K562 (cell line): ENCODE data around the gene LARP4B. TPM values are rescaled to one million over a fixed set of nuclear protein-coding genes. Genes with fewer than 3 reads are reported as not detected.

Source experiments
- CBX3 ChIP-seq, 2 experiments: IDR thresholded peaks; 1 replicate in 1 of 2; 2 replicates in 1 of 2; pipeline ENCODE4 v1.6.1; 2012; ENCODE audit warnings: inconsistent platforms in 2 of 2, low read length in 2 of 2, borderline replicate concordance in 1 of 2, control low read depth in 1 of 2
- HMG20A ChIP-seq: fragments of 450-650 bp; formaldehyde crosslinking; conservative IDR thresholded peaks from 2 replicates; pipeline ENCODE4 v1.4.0; 2020; ENCODE audit warnings: mild to moderate bottlenecking, mixed read lengths
- NRF1 ChIP-seq, 2 experiments: fragments of 450-650 bp; IDR thresholded peaks in 1 of 2; conservative IDR thresholded peaks in 1 of 2; 2 replicates each; pipeline ENCODE4 v1.6.1; 2014; ENCODE audit warnings: mild to moderate bottlenecking in 2 of 2
- polyA plus RNA-seq, 8 experiments: library from polyadenylated mRNA; depleted of rRNA in 4 of 8; stranded (reverse) in 5 of 8; unstranded in 3 of 8; fragments of >200 nt; fragmentation: Nextera tagmentation in 2 of 8; fragmentation: Illumina TruSeq in 1 of 8; extraction: Ambion mirVana in 2 of 8; extraction: Trizol in 1 of 8; gene quantifications; 2 replicates each; pipeline versions ENCODE4 v1.2.1 to v1.2.3, GENCODE V29; 2011 to 2014; ENCODE audit warnings: inconsistent platforms in 1 of 8, missing spikeins in 1 of 8
- total RNA-seq, 7 experiments: library from RNA; depleted of rRNA in 6 of 7; stranded (reverse); fragments of >200 nt in 6 of 7; fragmentation: Illumina TruSeq in 2 of 7; extraction: Trizol in 2 of 7; gene quantifications; 2 replicates each; pipeline versions ENCODE4 v1.2.1 to v1.2.3, GENCODE V29; 2011 to 2021; ENCODE audit warnings: low replicate concordance in 1 of 7
- TF ChIP-seq, protein P1 (sequence below): fragments of 250-450 bp; sonication (Bioruptor Pico); IDR thresholded peaks from 2 replicates; pipeline ENCODE4 v1.4.0; 2020

LARP4B gene
- total and polyA plus RNA-seq, 9 of the 15 experiments (the other 6 are each of a cell fraction or from before 2014, with no cell fraction given), result 11.8 to 130 (median 42.6) TPM

DNA sequence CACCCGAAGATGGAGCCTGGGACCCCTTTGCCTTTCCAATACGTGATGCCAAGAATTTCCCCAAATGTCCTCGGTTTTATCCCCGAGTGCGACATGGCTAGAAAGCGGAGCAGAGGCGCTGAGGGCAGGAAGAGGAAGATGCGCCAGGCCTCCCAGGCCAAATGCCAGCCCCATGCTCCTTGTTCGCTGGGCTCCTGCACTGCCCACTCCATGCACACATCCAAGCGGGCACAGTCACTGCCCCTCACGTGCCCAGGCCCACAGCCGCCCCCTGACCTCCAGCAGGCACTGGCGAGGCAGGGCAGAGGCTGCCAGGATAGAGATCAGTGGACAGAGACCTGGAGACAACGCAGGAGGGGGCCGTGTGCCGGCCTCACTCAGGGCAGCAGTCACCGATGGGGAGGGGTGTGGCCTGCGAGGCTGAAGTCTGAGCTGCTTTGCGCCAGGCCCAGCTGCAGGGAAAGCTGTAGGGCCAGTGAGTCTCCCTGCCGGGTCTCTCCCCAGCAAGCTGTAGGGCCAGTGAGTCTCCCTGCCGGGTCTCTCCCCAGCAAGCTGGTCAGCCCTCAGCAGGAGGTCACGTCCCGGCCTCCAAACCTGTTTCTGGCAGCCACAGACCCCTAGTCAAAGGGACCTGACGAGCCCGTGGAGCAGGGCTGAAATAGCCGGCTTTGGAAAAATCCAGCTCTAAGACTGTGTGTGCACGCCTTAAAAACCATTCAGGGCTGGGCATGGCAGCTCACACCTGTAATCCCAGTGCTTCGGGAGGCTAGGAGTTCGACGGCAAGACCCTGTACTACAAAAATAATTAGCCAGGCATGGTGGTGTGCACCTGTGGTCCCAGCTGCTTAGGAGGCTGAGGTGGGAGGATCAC, 141.4 kb downstream of the LARP4B start (continued):
- TF ChIP-seq, protein P1, sequence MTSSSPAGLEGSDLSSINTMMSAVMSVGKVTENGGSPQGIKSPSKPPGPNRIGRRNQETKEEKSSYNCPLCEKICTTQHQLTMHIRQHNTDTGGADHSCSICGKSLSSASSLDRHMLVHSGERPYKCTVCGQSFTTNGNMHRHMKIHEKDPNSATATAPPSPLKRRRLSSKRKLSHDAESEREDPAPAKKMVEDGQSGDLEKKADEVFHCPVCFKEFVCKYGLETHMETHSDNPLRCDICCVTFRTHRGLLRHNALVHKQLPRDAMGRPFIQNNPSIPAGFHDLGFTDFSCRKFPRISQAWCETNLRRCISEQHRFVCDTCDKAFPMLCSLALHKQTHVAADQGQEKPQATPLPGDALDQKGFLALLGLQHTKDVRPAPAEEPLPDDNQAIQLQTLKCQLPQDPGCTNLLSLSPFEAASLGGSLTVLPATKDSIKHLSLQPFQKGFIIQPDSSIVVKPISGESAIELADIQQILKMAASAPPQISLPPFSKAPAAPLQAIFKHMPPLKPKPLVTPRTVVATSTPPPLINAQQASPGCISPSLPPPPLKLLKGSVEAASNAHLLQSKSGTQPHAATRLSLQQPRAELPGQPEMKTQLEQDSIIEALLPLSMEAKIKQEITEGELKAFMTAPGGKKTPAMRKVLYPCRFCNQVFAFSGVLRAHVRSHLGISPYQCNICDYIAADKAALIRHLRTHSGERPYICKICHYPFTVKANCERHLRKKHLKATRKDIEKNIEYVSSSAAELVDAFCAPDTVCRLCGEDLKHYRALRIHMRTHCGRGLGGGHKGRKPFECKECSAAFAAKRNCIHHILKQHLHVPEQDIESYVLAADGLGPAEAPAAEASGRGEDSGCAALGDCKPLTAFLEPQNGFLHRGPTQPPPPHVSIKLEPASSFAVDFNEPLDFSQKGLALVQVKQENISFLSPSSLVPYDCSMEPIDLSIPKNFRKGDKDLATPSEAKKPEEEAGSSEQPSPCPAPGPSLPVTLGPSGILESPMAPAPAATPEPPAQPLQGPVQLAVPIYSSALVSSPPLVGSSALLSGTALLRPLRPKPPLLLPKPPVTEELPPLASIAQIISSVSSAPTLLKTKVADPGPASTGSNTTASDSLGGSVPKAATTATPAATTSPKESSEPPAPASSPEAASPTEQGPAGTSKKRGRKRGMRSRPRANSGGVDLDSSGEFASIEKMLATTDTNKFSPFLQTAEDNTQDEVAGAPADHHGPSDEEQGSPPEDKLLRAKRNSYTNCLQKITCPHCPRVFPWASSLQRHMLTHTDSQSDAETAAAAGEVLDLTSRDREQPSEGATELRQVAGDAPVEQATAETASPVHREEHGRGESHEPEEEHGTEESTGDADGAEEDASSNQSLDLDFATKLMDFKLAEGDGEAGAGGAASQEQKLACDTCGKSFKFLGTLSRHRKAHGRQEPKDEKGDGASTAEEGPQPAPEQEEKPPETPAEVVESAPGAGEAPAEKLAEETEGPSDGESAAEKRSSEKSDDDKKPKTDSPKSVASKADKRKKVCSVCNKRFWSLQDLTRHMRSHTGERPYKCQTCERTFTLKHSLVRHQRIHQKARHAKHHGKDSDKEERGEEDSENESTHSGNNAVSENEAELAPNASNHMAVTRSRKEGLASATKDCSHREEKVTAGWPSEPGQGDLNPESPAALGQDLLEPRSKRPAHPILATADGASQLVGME (CRISPR knock-in tag), result no peak
- TF ChIP-seq CBX3 (IDR thresholded peaks at IDR 0.05; ENCODE audit: borderline replicate concordance in 1 of 2, low read length in 2 of 2) (no peak), NRF1 (conservative IDR thresholded peaks at IDR 0.05 in 1 of 2, IDR thresholded peaks at IDR 0.05 in 1 of 2) (no peak), HMG20A (CRISPR knock-in tag) (no peak)
